GM12892 (cell line): ENCODE data around the gene LHX3.

Experiments used
- POLR2A ChIP-seq: IDR thresholded peaks from 2 replicates; pipeline ENCODE4 v1.6.1; 2011; ENCODE audit warnings: low read depth, low read length, control low read depth
- POLR2AphosphoS5 ChIP-seq: IDR thresholded peaks from 2 replicates; pipeline ENCODE4 v1.6.1; 2011; ENCODE audit warnings: low read depth, low read length, control low read depth

- no peak for TF ChIP-seq POLR2AphosphoS5
- no peak for TF ChIP-seq POLR2A
These were observed 14.3 kb upstream of the LHX3 start for GRCh38 chr9:136219276-136219675.
